H9 (cell line): ENCODE data around the gene MAPK4. TPM values are rescaled to one million over a fixed set of nuclear protein-coding genes. Genes with fewer than 3 reads are reported as not detected.

ENCODE experiments used
- DNase-seq: peaks from one replicate; pipeline ENCODE4 v3.0.0-alpha.2; 2017
- H2AFZ ChIP-seq: one replicate; pipeline ENCODE4 v1.6.1; 2013; ENCODE audit warnings: mild to moderate bottlenecking, low read length, control low read depth, moderate library complexity
- H2AK5ac ChIP-seq: 2 replicates; pipeline ENCODE4 v1.6.1; 2013; ENCODE audit warnings: low read length, control low read depth, mixed read lengths; ENCODE audit not compliant: insufficient read length
- H2BK120ac ChIP-seq: one replicate; pipeline ENCODE4 v1.6.1; 2013; ENCODE audit warnings: low read depth, mild to moderate bottlenecking, low read length, control low read depth, inconsistent platforms; ENCODE audit not compliant: poor library complexity, severe bottlenecking
- H2BK12ac ChIP-seq: 2 replicates; pipeline ENCODE4 v1.6.1; 2013; ENCODE audit warnings: low read length, control low read depth, mixed read lengths, low read depth; ENCODE audit not compliant: insufficient read length
- H2BK15ac ChIP-seq: 2 replicates; pipeline ENCODE4 v1.6.1; 2013; ENCODE audit warnings: low read depth, low read length, control low read depth
- H2BK20ac ChIP-seq: one replicate; pipeline ENCODE4 v1.6.1; 2013; ENCODE audit warnings: low read depth, mild to moderate bottlenecking, low read length, control low read depth, inconsistent platforms; ENCODE audit not compliant: poor library complexity, severe bottlenecking
- H2BK5ac ChIP-seq: 2 replicates; pipeline ENCODE4 v1.6.1; 2013; ENCODE audit warnings: low read length, control low read depth, mixed read lengths; ENCODE audit not compliant: insufficient read length
- H3K14ac ChIP-seq: 2 replicates; pipeline ENCODE4 v1.6.1; 2013; ENCODE audit warnings: low read length, control low read depth; ENCODE audit not compliant: insufficient read depth
- H3K18ac ChIP-seq: 2 replicates; pipeline ENCODE4 v1.6.1; 2013; ENCODE audit warnings: low read depth, mild to moderate bottlenecking, mixed read lengths, low read length, control low read depth; ENCODE audit not compliant: insufficient read length
- H3K23ac ChIP-seq: 2 replicates; pipeline ENCODE4 v1.6.1; 2013; ENCODE audit warnings: low read length, control low read depth, mixed read lengths, low read depth; ENCODE audit not compliant: insufficient read length
- H3K23me2 ChIP-seq: 2 replicates; pipeline ENCODE4 v1.6.1; 2013; ENCODE audit warnings: low read depth, mild to moderate bottlenecking, mixed read lengths, low read length, control low read depth; ENCODE audit not compliant: insufficient read length, poor library complexity, severe bottlenecking
- H3K27ac ChIP-seq: 2 replicates; pipeline ENCODE4 v1.5.1; 2013; ENCODE audit warnings: low read length, control low read depth, mixed read lengths, low read depth; ENCODE audit not compliant: insufficient read length
- H3K27me3 ChIP-seq: 2 replicates; pipeline ENCODE4 v1.6.1; 2013; ENCODE audit warnings: low read length, control low read depth, inconsistent platforms; ENCODE audit not compliant: insufficient read depth
- H3K4ac ChIP-seq: 2 replicates; pipeline ENCODE4 v1.6.1; 2013; ENCODE audit warnings: low read depth, mild to moderate bottlenecking, control low read depth, inconsistent platforms, low read length, moderate library complexity
- H3K4me1 ChIP-seq: 2 replicates; pipeline ENCODE4 v1.6.1; 2013; ENCODE audit warnings: low read length, control low read depth, inconsistent platforms; ENCODE audit not compliant: insufficient read depth
- H3K4me2 ChIP-seq: 2 replicates; pipeline ENCODE4 v1.6.1; 2013; ENCODE audit warnings: low read length, control low read depth, mixed read lengths; ENCODE audit not compliant: insufficient read length, insufficient read depth
- H3K56ac ChIP-seq: 2 replicates; pipeline ENCODE4 v1.6.1; 2013; ENCODE audit warnings: low read depth, mild to moderate bottlenecking, mixed read lengths, low read length, control low read depth; ENCODE audit not compliant: insufficient read length
- H3K79me1 ChIP-seq: 2 replicates; pipeline ENCODE4 v1.6.1; 2013; ENCODE audit warnings: low read depth, mild to moderate bottlenecking, moderate library complexity, low read length, control low read depth, inconsistent platforms; ENCODE audit not compliant: insufficient read depth, poor library complexity, severe bottlenecking
- H3K79me2 ChIP-seq: 2 replicates; pipeline ENCODE4 v1.6.1; 2013; ENCODE audit warnings: low read length, control low read depth, inconsistent platforms; ENCODE audit not compliant: insufficient read depth
- H3K9ac ChIP-seq: 2 replicates; pipeline ENCODE4 v1.6.1; 2013; ENCODE audit warnings: low read length, control low read depth, mixed read lengths; ENCODE audit not compliant: insufficient read length; ENCODE audit errors: extremely low read depth
- H3K9me3 ChIP-seq: one replicate; pipeline ENCODE4 v1.6.1; 2013; ENCODE audit warnings: low read depth, low read length, inconsistent platforms; ENCODE audit not compliant: control insufficient read depth
- H3T11ph ChIP-seq: one replicate; pipeline ENCODE4 v1.6.1; 2013; ENCODE audit warnings: mild to moderate bottlenecking, low read length, control low read depth, inconsistent platforms
- H4K20me1 ChIP-seq: one replicate; pipeline ENCODE4 v1.6.1; 2013; ENCODE audit not compliant: control insufficient read depth, insufficient read length, insufficient read depth
- H4K5ac ChIP-seq: 2 replicates; pipeline ENCODE4 v1.6.1; 2013; ENCODE audit warnings: low read depth, mild to moderate bottlenecking, mixed read lengths, low read length, control low read depth; ENCODE audit not compliant: insufficient read length
- H4K8ac ChIP-seq: replicated peaks from 2 replicates; pipeline ENCODE4 v1.6.1; 2013; ENCODE audit warnings: low read length, control low read depth, mixed read lengths, low read depth; ENCODE audit not compliant: insufficient read length
- H4K91ac ChIP-seq: 2 replicates; pipeline ENCODE4 v1.6.1; 2013; ENCODE audit warnings: low read depth, mild to moderate bottlenecking, moderate library complexity, mixed read lengths, low read length, control low read depth; ENCODE audit not compliant: insufficient read length
- H3K27ac Mint-ChIP-seq, 3 experiments: 2 replicates in 2 of 3; 3 replicates in 1 of 3; pipeline ENCODE4 v1.8.0; 2020 to 2021; ENCODE audit warnings: mixed read lengths in 3 of 3, mild to moderate bottlenecking in 1 of 3, moderate library complexity in 1 of 3
- H3K27me3 Mint-ChIP-seq: 2 replicates; pipeline ENCODE4 v1.8.0; 2021; ENCODE audit warnings: low read depth, mild to moderate bottlenecking, moderate library complexity, mixed read lengths
- H3K36me3 Mint-ChIP-seq, 3 experiments: 2 replicates in 2 of 3; 3 replicates in 1 of 3; pipeline ENCODE4 v1.8.0; 2020 to 2021; ENCODE audit warnings: low read depth in 3 of 3, mixed read lengths in 3 of 3; ENCODE audit not compliant: insufficient read depth in 1 of 3
- H3K4me1 Mint-ChIP-seq, 2 experiments: 2 replicates each; pipeline ENCODE4 v1.8.0; 2020; ENCODE audit warnings: mixed read lengths in 2 of 2
- H3K4me3 Mint-ChIP-seq, 2 experiments: 2 replicates in 1 of 2; 3 replicates in 1 of 2; pipeline ENCODE4 v1.8.0; 2020 to 2021; ENCODE audit warnings: mild to moderate bottlenecking in 2 of 2, mixed read lengths in 2 of 2, moderate library complexity in 1 of 2
- H3K9me3 Mint-ChIP-seq, 2 experiments: 2 replicates in 1 of 2; 3 replicates in 1 of 2; pipeline ENCODE4 v1.8.0; 2020; ENCODE audit warnings: mild to moderate bottlenecking in 2 of 2, mixed read lengths in 2 of 2, moderate library complexity in 1 of 2
- CTCF ChIP-seq: fragments of 200-600 bp; sonication (generic); conservative IDR thresholded peaks from 3 replicates; pipeline ENCODE4 v1.8.0; 2021; ENCODE audit warnings: antibody characterized with exemption, mild to moderate bottlenecking
- WGBS: extraction: QIAGEN DNeasy Blood & Tissue Kit; methylation state at CpG from one replicate; pipeline ENCODE4 v1.1.7; 2013; ENCODE audit warnings: missing lambda C conversion rate, low lambda C conversion rate, mixed read lengths; ENCODE audit not compliant: insufficient read length; ENCODE audit errors: extremely low coverage; 5-methylcytosine and 5-hydroxymethylcytosine counted together
- total RNA-seq: library from RNA; stranded (reverse); gene quantifications from 2 replicates; pipeline ENCODE4 v1.2.1, GENCODE V29; 2021

The MAPK4 gene
- total RNA-seq, 1 experiment from 2014 or later = 1.6 TPM

- Mint-ChIP-seq H3K27ac (no peak overlapping the region; a peak in 1 of 7 replicates), H3K4me1 (peaks cover 36 to 42% of the 10 kb centered on the region in 2 experiments), H3K4me3 (no peak overlapping the region), H3K9me3 (peaks cover 0 to 13% of the 10 kb centered on the region in 2 experiments; a peak in 3 of 5 replicates), H3K27me3 (no peaks in the 10 kb centered on the region; the same call in none of the 2 replicates), H3K36me3 (peaks cover 0 to 10% (median 2%) of the 10 kb centered on the region in 3 experiments; a peak in 3 of 7 replicates)
- no peak overlapping the region for H3K4me2 ChIP-seq
- no peak for TF ChIP-seq CTCF
- no peaks in the 10 kb centered on the region for H3K23me2 ChIP-seq
- no peak overlapping the region for H4K5ac ChIP-seq
- H2BK120ac ChIP-seq = no peak overlapping the region
- H3K14ac ChIP-seq = no peak overlapping the region
- H4K20me1 ChIP-seq = no peaks in the 10 kb centered on the region
- H2BK5ac ChIP-seq = no peak overlapping the region
- H2BK20ac ChIP-seq = no peak overlapping the region
- H3K4ac ChIP-seq = no peak overlapping the region
- H4K8ac ChIP-seq = no peak overlapping the region
- H2BK12ac ChIP-seq = no peak overlapping the region
- no peak overlapping the region for H3K23ac ChIP-seq
- H3K9me3 ChIP-seq = peaks cover 8% of the 10 kb centered on the region
- DNase-seq = no peak
- no peak overlapping the region for H2AFZ ChIP-seq
- H2AK5ac ChIP-seq = no peak overlapping the region
- H3K9ac ChIP-seq = no peak overlapping the region
- H3K18ac ChIP-seq = no peak overlapping the region
- no peak overlapping the region for H3K27ac ChIP-seq
- no peaks in the 10 kb centered on the region for H3K27me3 ChIP-seq
- no peaks in the 10 kb centered on the region; the same call in 1 of the 2 replicates for H3K4me1 ChIP-seq
- H4K91ac ChIP-seq = no peak overlapping the region
- no peaks in the 10 kb centered on the region for H3K79me1 ChIP-seq
- H3K56ac ChIP-seq = no peak overlapping the region
- H3K79me2 ChIP-seq = no peaks in the 10 kb centered on the region
- no peak overlapping the region for H2BK15ac ChIP-seq
- no CpG with 5 or more reads among the region's 5 CpGs for WGBS
- no peak overlapping the region for H3T11ph ChIP-seq
Observed at GRCh38 chr18:50658601-50659000, 98.7 kb downstream of the MAPK4 start.
